NCI-H2081 treated with DMSO at 0.1 percent for 48 hours (cell line): Measurements from ENCODE around the gene SPN.
"Not testable (repeated sequence)": the region's sequence is repeated elsewhere in the genome, so short reads cannot be mapped to it uniquely, and the experiment has no call there.

Experiments
- DNase-seq: peaks from one replicate; lab custom pipeline; 2025; lab: John Stamatoyannopoulos, UW

SPN gene

GRCh38 chr16:29646947-29647346 lies 16.1 kb upstream of the SPN start:
- DNase-seq: no peak

- DNase-seq: no peak
Observed at GRCh38 chr16:29649588-29650494, 13.2 kb upstream of the SPN start.

GRCh38 chr16:29650771-29651170 lies 12.3 kb upstream of the SPN start:
- DNase-seq: no peak

GRCh38 chr16:29651774-29652349 lies 11.2 kb upstream of the SPN start:
- no peak for DNase-seq

GRCh38 chr16:29653471-29653870 lies 9.6 kb upstream of the SPN start:
- no peak for DNase-seq

GRCh38 chr16:29653890-29654289 lies 9.2 kb upstream of the SPN start:
- not testable (repeated sequence) for DNase-seq

- no peak for DNase-seq
Observed at GRCh38 chr16:29656688-29657523, 6.1 kb upstream of the SPN start.

- DNase-seq: no peak
Observed at GRCh38 chr16:29658705-29659104, 4.3 kb upstream of the SPN start.

GRCh38 chr16:29662000-29662728 lies 883 bp upstream of the SPN start:
- DNase-seq: no peak

- no peak for DNase-seq
Observed at GRCh38 chr16:29662729-29663015, 375 bp upstream of the SPN start.

GRCh38 chr16:29663807-29664090 lies 702 bp downstream of the SPN start:
- no peak for DNase-seq

- no peak for DNase-seq
Observed at GRCh38 chr16:29664091-29664921, 1.3 kb downstream of the SPN start.

- no peak for DNase-seq
Observed at GRCh38 chr16:29665294-29666077, 2.4 kb downstream of the SPN start.

- DNase-seq: not testable (repeated sequence)
Observed at GRCh38 chr16:29667322-29667610, 4.2 kb downstream of the SPN start.

- DNase-seq: no peak
Observed at GRCh38 chr16:29667755-29668154, 4.7 kb downstream of the SPN start.

GRCh38 chr16:29668267-29668666 lies 5.2 kb downstream of the SPN start:
- no peak for DNase-seq

GRCh38 chr16:29673501-29673900 lies 10.5 kb downstream of the SPN start:
- DNase-seq: no peak

GRCh38 chr16:29674188-29674587 lies 11.1 kb downstream of the SPN start:
- no peak for DNase-seq

- no peak for DNase-seq
Observed at GRCh38 chr16:29675811-29676643, 13.0 kb downstream of the SPN start.
